ENCODE data around the gene CDK9.

GRCh38 chr9:127806871-127807270 lies 21.0 kb downstream of the CDK9 start:
- no peak for TF ChIP-seq POLR2A (IDR thresholded peaks at IDR 0.05)
- no peak for TF ChIP-seq CTCF (IDR thresholded peaks at IDR 0.05)
